ENCODE measurements around the gene PPP2R2B. TPM values are rescaled to one million over a fixed set of nuclear protein-coding genes. Genes with fewer than 3 reads are reported as not detected.

PPP2R2B gene
- total RNA-seq, 2 experiments from 2014 or later: 1.0 to 1.1 TPM

GRCh38 chr5:146813346-146814157 is 65.0 kb downstream of the PPP2R2B start:
- DNase-seq: no peak
- H3K27me3 Mint-ChIP-seq: no peaks in the 10 kb centered on the region
- intact Hi-C loops (cut with micrococcal nuclease): no loop called here
- ChIA-PET POLR2A (no interaction called here), CTCF (no interaction called here)
- H3K4me3 Mint-ChIP-seq: no peak overlapping the region
- no peaks in the 10 kb centered on the region for H3K36me3 Mint-ChIP-seq
- H3K9me3 Mint-ChIP-seq: no peaks in the 10 kb centered on the region
- H3K27ac Mint-ChIP-seq: no peak overlapping the region
- H3K4me1 Mint-ChIP-seq (ENCODE audit: low read depth): peaks cover 4% of the 10 kb centered on the region

GRCh38 chr5:146805081-146805480 is 73.5 kb downstream of the PPP2R2B start:
- no peaks in the 10 kb centered on the region for H3K4me1 Mint-ChIP-seq (ENCODE audit: low read depth)
- H3K27me3 Mint-ChIP-seq: no peaks in the 10 kb centered on the region
- no peaks in the 10 kb centered on the region for H3K36me3 Mint-ChIP-seq
- DNase-seq: no peak
- no peak overlapping the region for H3K27ac Mint-ChIP-seq
- H3K9me3 Mint-ChIP-seq: no peaks in the 10 kb centered on the region
- CTCF ChIA-PET: interaction anchor here (1.5 kb wide), 1 partner anchor 8 kb away, joined by 4 read pairs; no protein-coding TSS in a partner anchor
- H3K4me3 Mint-ChIP-seq: no peak overlapping the region
- intact Hi-C loops (cut with micrococcal nuclease): no loop called here
- POLR2A ChIA-PET: no interaction called here

DNA sequence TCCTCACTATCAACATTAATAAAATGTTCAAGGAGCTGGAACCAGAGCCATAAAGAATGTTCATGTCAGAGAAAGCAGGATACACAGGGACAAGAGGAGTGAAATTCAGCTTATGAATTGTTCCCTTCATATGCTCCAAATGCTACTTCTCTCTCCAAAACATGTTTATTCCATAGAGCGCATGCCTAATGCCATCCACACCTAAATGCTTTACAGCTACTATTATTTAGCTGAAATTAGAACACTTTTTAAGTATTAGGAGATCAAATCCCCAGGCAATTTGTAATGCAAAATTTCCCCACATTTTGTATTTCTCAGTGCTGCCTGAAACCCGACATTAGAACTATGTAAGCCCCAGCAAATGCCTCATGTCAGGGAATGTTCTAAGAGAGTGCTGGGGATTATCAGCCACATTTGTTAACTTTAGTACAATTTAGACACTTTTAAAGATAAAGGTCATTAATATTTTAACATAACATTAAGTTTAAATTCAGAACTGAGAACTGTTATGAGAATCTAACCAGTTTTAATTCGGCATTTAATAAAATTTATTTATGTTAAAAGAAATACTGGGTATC is 75.5 kb downstream of the PPP2R2B start:
- no peaks in the 10 kb centered on the region for H3K36me3 Mint-ChIP-seq
- DNase-seq: no peak
- no peak overlapping the region for H3K27ac Mint-ChIP-seq
- POLR2A ChIA-PET: no interaction called here
- no peak overlapping the region for H3K4me3 Mint-ChIP-seq
- no peaks in the 10 kb centered on the region for H3K4me1 Mint-ChIP-seq (ENCODE audit: low read depth)
- CTCF ChIA-PET: interaction anchor here (1.3 kb wide), 1 partner anchor 9 kb away, joined by 4 read pairs; no protein-coding TSS in a partner anchor
- H3K9me3 Mint-ChIP-seq: no peaks in the 10 kb centered on the region
- intact Hi-C loops (cut with micrococcal nuclease): no loop called here
- H3K27me3 Mint-ChIP-seq: no peaks in the 10 kb centered on the region

DNA sequence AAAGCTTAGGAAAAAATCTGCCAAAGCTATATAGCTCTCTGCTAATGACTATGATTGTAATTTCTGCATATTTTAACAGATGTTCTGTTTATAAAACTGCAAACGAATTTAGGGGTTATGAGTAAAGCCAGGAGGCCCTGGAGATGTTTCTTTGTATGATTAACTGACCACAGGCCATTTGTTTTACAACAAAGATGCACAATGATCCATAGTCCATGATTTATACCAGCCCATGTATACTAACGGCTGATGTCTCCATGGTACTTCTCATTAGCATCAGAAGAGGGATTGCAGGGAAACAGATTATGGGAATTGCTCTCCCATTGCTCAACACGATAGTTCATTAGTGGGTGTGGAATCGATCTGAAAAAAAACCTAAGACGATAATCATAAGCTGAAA is 78.9 kb downstream of the PPP2R2B start:
- Mint-ChIP-seq H3K27me3 (no peaks in the 10 kb centered on the region), H3K4me3 (no peak overlapping the region), H3K4me1 (ENCODE audit: low read depth) (no peaks in the 10 kb centered on the region), H3K36me3 (no peaks in the 10 kb centered on the region), H3K9me3 (no peaks in the 10 kb centered on the region), H3K27ac (no peak overlapping the region)
- intact Hi-C loops (cut with micrococcal nuclease): loop anchor here (5.0 kb wide), 1 partner anchor 47 kb away; no protein-coding TSS in a partner anchor
- DNase-seq: no peak
- ChIA-PET CTCF (no interaction called here), POLR2A (no interaction called here)

DNA sequence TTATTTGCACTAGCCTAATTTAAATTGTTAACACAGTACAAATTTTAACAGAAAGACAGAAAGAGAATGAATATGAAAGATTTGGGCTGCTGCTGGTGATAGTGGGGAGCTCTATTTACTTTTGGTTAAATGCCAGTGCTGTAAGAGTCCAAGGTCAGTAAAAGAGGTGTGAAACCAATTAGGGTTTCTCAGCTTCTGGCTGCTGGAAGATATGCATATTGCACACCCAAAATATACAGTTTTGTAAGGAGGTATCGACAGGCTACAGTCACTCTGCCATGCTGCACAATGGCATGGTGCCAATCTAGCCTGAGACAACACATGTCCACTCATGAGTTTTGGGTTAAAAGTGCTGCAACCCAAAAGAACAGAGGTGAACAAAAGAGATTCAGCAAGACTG is 79.3 kb downstream of the PPP2R2B start:
- no peaks in the 10 kb centered on the region for H3K36me3 Mint-ChIP-seq
- no peak for DNase-seq
- no peak overlapping the region for H3K4me3 Mint-ChIP-seq
- intact Hi-C loops (cut with micrococcal nuclease): loop anchor here (5.0 kb wide), 1 partner anchor 47 kb away; no protein-coding TSS in a partner anchor
- peaks cover 4% of the 10 kb centered on the region for H3K4me1 Mint-ChIP-seq (ENCODE audit: low read depth)
- ChIA-PET CTCF (no interaction called here), POLR2A (no interaction called here)
- H3K9me3 Mint-ChIP-seq: no peaks in the 10 kb centered on the region
- H3K27me3 Mint-ChIP-seq: no peaks in the 10 kb centered on the region
- H3K27ac Mint-ChIP-seq: no peak overlapping the region

GRCh38 chr5:146797658-146798057 is 80.9 kb downstream of the PPP2R2B start:
- CTCF ChIA-PET: interaction anchor here (1.3 kb wide), 1 partner anchor 8 kb away, joined by 4 read pairs; no protein-coding TSS in a partner anchor

DNA sequence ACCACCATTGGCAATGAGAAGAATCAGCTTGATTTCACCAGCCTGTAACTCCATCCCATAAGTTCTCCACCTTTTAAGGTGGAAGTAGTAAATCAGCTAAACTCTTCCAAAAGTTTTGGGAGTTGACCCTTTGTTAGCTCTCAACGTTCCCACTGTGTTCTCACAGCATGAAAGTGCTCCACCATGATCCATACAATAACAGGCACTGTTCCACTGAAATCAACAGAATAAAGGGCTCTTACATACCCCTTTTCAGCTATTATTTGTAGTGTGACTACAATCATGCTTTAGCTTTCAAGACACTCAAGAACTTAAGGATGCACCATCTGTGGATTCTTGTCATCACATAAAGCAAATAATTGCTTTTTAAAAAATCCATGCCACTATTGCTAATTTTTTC is 81.6 kb downstream of the PPP2R2B start:
- H3K4me3 Mint-ChIP-seq: no peak overlapping the region
- peaks cover 7% of the 10 kb centered on the region for H3K4me1 Mint-ChIP-seq (ENCODE audit: low read depth)
- DNase-seq: no peak
- POLR2A ChIA-PET: no interaction called here
- no peaks in the 10 kb centered on the region for H3K36me3 Mint-ChIP-seq
- CTCF ChIA-PET: interaction anchor here (1.3 kb wide), 1 partner anchor 9 kb away, joined by 4 read pairs; no protein-coding TSS in a partner anchor
- H3K27ac Mint-ChIP-seq: no peak overlapping the region
- no peaks in the 10 kb centered on the region for H3K9me3 Mint-ChIP-seq
- intact Hi-C loops (cut with micrococcal nuclease): loop anchor here (5.0 kb wide), 1 partner anchor 45 kb away; no protein-coding TSS in a partner anchor
- no peaks in the 10 kb centered on the region for H3K27me3 Mint-ChIP-seq

More at GRCh38 chr5:146797658-146798057, 80.9 kb downstream of the PPP2R2B start:
- DNase-seq: no peak
- H3K36me3 Mint-ChIP-seq: no peaks in the 10 kb centered on the region
- no peak overlapping the region for H3K4me3 Mint-ChIP-seq
- POLR2A ChIA-PET: no interaction called here
- intact Hi-C loops (cut with micrococcal nuclease): loop anchor here (5.0 kb wide), 1 partner anchor 45 kb away; no protein-coding TSS in a partner anchor
- no peak overlapping the region for H3K27ac Mint-ChIP-seq
- no peaks in the 10 kb centered on the region for H3K27me3 Mint-ChIP-seq
- H3K9me3 Mint-ChIP-seq: no peaks in the 10 kb centered on the region
- H3K4me1 Mint-ChIP-seq (ENCODE audit: low read depth): peaks cover 7% of the 10 kb centered on the region

DNA sequence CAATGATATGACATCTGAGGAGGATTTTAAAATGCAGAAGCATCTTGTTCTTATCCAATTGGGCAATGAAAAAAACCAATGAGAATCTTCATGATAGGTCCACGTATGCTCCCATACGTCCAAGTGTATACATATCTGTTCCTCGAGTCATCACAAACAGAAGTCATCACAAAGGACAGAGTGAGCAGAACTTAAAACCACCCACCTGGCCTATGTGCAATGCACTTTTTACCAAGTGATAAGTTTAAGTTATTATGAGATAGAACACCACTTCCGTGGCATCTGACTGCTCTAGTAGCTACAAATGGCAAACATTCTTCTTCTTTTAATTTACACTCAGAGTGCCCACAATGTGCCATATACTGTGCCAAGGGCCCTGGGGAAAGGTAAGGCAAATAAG is 82.4 kb downstream of the PPP2R2B start:
- no peaks in the 10 kb centered on the region for H3K9me3 Mint-ChIP-seq
- DNase-seq: no peak
- ChIA-PET CTCF (no interaction called here), POLR2A (no interaction called here)
- H3K36me3 Mint-ChIP-seq: no peaks in the 10 kb centered on the region
- no peaks in the 10 kb centered on the region for H3K27me3 Mint-ChIP-seq
- peaks cover 7% of the 10 kb centered on the region for H3K4me1 Mint-ChIP-seq (ENCODE audit: low read depth)
- intact Hi-C loops (cut with micrococcal nuclease): loop anchor here (5.0 kb wide), 1 partner anchor 44 kb away; no protein-coding TSS in a partner anchor
- H3K27ac Mint-ChIP-seq: no peak overlapping the region
- no peak overlapping the region for H3K4me3 Mint-ChIP-seq

DNA sequence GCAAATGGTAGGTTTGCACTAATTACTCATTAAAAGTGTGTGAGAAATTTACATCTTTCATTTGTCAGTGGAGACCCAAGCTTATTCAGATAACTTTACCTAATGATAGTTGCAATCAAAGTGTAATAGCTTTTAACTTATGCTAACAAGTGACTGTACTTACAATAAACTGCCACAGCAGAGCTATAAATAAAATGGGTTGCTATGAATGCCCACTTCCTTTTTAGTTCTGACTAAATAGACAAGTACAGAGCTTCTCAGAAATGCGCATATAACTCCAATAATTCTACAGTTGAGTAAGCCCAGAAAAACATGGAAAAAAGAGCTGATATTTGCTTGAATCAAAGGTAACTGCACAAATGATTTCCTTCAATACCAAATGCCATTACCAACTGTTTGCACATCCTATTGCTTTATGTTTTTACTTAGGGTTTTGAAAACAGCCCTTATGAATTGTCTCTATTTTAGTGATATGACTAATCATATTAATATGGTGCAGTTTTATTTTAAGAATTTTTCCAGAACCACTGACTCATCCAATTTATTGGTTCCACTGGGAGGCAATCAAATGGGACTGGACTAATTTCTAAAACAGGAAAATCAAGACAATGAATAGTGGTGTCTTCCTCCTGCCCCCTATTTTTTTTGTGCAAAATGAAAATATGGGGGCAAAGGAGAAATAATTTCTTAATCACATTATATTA is 84.1 kb downstream of the PPP2R2B start:
- no peaks in the 10 kb centered on the region for H3K9me3 Mint-ChIP-seq
- no peaks in the 10 kb centered on the region for H3K27me3 Mint-ChIP-seq
- no peak for DNase-seq
- intact Hi-C loops (cut with micrococcal nuclease): loop anchor here (5.0 kb wide), 1 partner anchor 42 kb away; no protein-coding TSS in a partner anchor
- H3K4me3 Mint-ChIP-seq: no peak overlapping the region
- peaks cover 7% of the 10 kb centered on the region for H3K4me1 Mint-ChIP-seq (ENCODE audit: low read depth)
- ChIA-PET POLR2A (no interaction called here), CTCF (interaction anchor here (1.8 kb wide), 1 partner anchor 8 kb away, joined by 4 read pairs; no protein-coding TSS in a partner anchor)
- H3K27ac Mint-ChIP-seq: no peak overlapping the region
- no peaks in the 10 kb centered on the region for H3K36me3 Mint-ChIP-seq

- no peak for DNase-seq
- Mint-ChIP-seq H3K27me3 (no peaks in the 10 kb centered on the region), H3K27ac (no peak overlapping the region), H3K4me3 (no peak overlapping the region), H3K4me1 (ENCODE audit: low read depth) (peaks cover 7% of the 10 kb centered on the region), H3K9me3 (no peaks in the 10 kb centered on the region), H3K36me3 (no peaks in the 10 kb centered on the region)
- intact Hi-C loops (cut with micrococcal nuclease): no loop called here
- ChIA-PET CTCF (interaction anchor here (1.8 kb wide), 1 partner anchor 9 kb away, joined by 4 read pairs; no protein-coding TSS in a partner anchor), POLR2A (no interaction called here)
These were observed 84.8 kb downstream of the PPP2R2B start for GRCh38 chr5:146793709-146794108.

GRCh38 chr5:146791471-146791870 is 87.1 kb downstream of the PPP2R2B start:
- POLR2A ChIA-PET: no interaction called here
- H3K27ac Mint-ChIP-seq: no peak overlapping the region
- peaks cover 7% of the 10 kb centered on the region for H3K4me1 Mint-ChIP-seq (ENCODE audit: low read depth)
- intact Hi-C loops (cut with micrococcal nuclease): no loop called here
- no peaks in the 10 kb centered on the region for H3K9me3 Mint-ChIP-seq
- DNase-seq: no peak
- CTCF ChIA-PET: no interaction called here
- no peaks in the 10 kb centered on the region for H3K27me3 Mint-ChIP-seq
- H3K4me3 Mint-ChIP-seq: no peak overlapping the region
- no peaks in the 10 kb centered on the region for H3K36me3 Mint-ChIP-seq
